ENCODE results near the gene XPOT. TPM values are rescaled to one million over a fixed set of nuclear protein-coding genes. Genes with fewer than 3 reads are reported as not detected.
A peak's percentile ranks its signal among the peaks of the same experiment; 100 is the strongest.

Gene XPOT
- total RNA-seq, 6 experiments from 2014 or later: 78.1 to 97.9 (median 84.7) TPM

DNA sequence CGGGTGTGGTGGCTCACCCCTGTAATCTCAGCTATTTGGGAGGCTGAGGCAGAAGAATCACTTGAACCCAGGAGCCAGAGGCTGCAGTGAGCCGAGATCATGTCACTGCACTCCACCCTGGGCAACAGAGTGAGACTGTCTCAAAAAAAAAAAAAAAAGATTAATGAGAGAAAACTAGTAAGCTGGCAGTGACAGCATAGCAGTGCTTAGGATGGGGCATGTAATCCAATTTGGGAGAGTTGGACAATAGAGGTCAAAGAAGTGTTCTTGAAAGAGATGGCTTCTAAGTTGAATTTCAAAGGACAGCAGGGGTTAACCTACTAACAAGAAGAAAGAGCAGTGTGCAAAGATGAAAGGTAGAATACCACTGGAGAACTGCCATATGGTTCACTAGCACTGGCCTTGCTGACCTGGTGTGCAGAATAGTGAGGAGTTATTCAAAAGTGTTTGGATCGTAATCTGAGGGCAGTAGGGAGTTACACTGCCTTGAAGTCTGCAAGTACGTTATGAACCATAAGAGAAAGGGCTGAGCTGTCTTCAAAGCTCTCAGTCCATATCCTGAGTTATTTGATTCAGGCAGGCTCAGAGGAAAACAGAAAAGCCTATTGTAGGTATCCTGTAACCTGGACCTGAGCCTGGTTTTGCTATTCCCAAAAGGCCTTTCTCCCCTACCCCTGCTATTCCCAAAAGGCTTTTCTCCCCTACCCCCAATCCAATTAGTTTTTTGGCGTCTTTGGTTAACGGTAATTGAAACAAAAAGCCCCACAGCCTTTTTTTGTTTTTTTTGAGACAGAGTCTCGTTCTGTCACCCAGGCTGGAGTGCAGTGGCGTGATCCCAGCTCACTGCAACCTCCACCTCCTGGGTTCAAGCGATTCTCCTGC lies 3.4 kb downstream of the XPOT start:
- no peaks in the 10 kb centered on the region for H3K9me3 Mint-ChIP-seq
- peaks cover 15% of the 10 kb centered on the region for H3K36me3 Mint-ChIP-seq (ENCODE audit: low read depth)
- peaks cover 48% of the 10 kb centered on the region for H3K4me1 Mint-ChIP-seq (ENCODE audit: low read depth)
- H3K27ac Mint-ChIP-seq: no peak overlapping the region
- 0 out of 2 replicates have a peak overlapping the region, but pooled peaks have one; percentile 9 for H3K4me3 Mint-ChIP-seq
- no peaks in the 10 kb centered on the region; the same call in 1 of the 2 replicates for H3K27me3 Mint-ChIP-seq (ENCODE audit: insufficient read depth)
- no peak for DNase-seq
- TF ChIP-seq, protein P1, sequence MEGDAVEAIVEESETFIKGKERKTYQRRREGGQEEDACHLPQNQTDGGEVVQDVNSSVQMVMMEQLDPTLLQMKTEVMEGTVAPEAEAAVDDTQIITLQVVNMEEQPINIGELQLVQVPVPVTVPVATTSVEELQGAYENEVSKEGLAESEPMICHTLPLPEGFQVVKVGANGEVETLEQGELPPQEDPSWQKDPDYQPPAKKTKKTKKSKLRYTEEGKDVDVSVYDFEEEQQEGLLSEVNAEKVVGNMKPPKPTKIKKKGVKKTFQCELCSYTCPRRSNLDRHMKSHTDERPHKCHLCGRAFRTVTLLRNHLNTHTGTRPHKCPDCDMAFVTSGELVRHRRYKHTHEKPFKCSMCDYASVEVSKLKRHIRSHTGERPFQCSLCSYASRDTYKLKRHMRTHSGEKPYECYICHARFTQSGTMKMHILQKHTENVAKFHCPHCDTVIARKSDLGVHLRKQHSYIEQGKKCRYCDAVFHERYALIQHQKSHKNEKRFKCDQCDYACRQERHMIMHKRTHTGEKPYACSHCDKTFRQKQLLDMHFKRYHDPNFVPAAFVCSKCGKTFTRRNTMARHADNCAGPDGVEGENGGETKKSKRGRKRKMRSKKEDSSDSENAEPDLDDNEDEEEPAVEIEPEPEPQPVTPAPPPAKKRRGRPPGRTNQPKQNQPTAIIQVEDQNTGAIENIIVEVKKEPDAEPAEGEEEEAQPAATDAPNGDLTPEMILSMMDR (IDR thresholded peaks at IDR 0.05): no peak

DNA sequence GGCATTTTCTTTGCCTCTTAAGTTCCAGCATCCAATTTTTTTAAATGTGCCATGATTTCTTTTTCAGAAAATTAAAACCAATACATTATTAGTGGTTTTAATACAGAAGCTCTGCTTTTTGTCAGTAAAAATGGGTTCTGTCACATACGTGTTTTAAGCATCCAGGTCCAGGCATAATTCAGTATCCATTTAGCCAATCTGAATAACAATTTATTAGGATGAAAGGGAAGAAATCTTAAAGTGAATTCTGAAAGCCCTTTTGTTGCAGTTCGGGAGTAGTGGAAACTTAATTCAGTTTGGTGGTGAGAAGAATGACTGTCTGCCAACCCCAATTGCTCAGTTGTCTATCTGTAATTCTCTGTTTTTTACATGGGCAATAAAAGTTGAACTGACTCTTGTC lies 7.2 kb downstream of the XPOT start:
- Mint-ChIP-seq H3K27me3 (ENCODE audit: insufficient read depth) (no peaks in the 10 kb centered on the region), H3K4me3 (no peak overlapping the region), H3K27ac (no peak overlapping the region), H3K4me1 (ENCODE audit: low read depth) (peaks cover 37% of the 10 kb centered on the region), H3K36me3 (ENCODE audit: low read depth) (peaks cover 19% of the 10 kb centered on the region), H3K9me3 (no peaks in the 10 kb centered on the region)
- DNase-seq: no peak
- TF ChIP-seq, protein P1 (IDR thresholded peaks at IDR 0.05): no peak

DNA sequence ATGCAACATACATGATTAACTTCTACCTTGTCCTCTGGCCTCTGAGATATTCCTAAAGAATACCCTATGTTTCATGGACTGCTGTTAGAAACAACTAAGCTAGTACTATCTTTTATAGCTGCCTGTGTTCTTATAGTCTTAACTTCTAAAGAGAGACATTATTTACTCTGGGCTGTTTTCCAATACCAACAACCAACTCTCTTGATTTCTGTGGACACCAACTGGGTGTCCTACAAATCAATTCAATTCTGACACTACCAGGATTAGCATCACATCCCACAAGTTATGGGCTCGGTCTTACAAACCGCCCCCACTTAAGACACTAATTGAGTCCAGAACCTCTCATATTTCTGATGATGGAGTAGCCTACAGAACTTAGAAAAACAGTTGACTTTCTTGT lies 8.3 kb downstream of the XPOT start:
- H3K9me3 Mint-ChIP-seq: no peaks in the 10 kb centered on the region
- H3K36me3 Mint-ChIP-seq (ENCODE audit: low read depth): peaks cover 23% of the 10 kb centered on the region
- H3K27ac Mint-ChIP-seq: peak overlapping the region; percentile 19; the same call in 1 of the 2 replicates
- TF ChIP-seq, protein P1 (IDR thresholded peaks at IDR 0.05): no peak
- H3K4me1 Mint-ChIP-seq (ENCODE audit: low read depth): peaks cover 27% of the 10 kb centered on the region
- DNase-seq: no peak
- H3K27me3 Mint-ChIP-seq (ENCODE audit: insufficient read depth): no peaks in the 10 kb centered on the region
- no peak overlapping the region for H3K4me3 Mint-ChIP-seq

DNA sequence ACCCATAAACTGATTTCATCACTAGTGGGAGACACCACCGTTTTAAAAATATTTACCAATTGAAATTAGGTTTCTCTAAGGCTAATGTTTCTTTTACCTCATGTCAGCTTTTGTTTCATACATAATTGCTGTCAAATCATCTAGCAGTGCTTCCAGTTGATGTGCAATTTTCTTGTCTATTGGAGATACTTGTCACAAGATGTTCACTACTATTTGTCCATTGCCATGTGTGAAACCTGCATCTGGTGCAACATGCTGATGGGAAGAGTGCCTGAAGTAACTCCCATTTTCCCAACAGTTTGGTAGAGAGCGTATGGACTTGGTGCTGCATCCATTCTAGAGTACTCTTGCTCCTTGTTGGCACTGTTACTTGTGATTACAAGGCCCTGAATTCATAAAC lies 9.7 kb downstream of the XPOT start:
- peaks cover 23% of the 10 kb centered on the region for H3K36me3 Mint-ChIP-seq (ENCODE audit: low read depth)
- TF ChIP-seq, protein P1 (IDR thresholded peaks at IDR 0.05): no peak

DNA sequence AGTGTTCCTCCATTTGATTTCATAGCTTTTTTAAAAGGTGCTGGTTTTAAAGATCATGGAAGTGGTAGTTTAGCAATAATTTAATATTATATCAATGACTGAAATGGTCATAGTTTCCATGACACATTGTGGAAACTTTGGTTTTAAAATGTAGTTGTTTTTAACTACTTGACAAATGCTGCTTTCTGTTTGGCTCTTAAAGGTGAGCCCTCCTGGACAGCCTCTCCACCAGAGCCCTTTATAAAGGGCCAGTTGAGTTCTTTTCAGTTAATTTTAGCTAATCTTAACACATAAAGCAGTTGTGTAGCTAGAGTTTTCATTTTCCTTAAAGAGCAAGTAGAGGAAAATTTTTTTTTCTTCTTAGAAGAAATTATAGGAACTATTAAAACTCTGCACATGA lies 14.0 kb downstream of the XPOT start:
- TF ChIP-seq, protein P1 (IDR thresholded peaks at IDR 0.05): no peak
- Mint-ChIP-seq H3K27ac (no peak overlapping the region), H3K9me3 (no peaks in the 10 kb centered on the region), H3K27me3 (ENCODE audit: insufficient read depth) (no peaks in the 10 kb centered on the region), H3K36me3 (ENCODE audit: low read depth) (peaks cover 17% of the 10 kb centered on the region), H3K4me1 (ENCODE audit: low read depth) (no peaks in the 10 kb centered on the region), H3K4me3 (no peak overlapping the region)
- DNase-seq: no peak

More for the DNA sequence above, 9.7 kb downstream of the XPOT start:
- peaks cover 16% of the 10 kb centered on the region for H3K4me1 Mint-ChIP-seq (ENCODE audit: low read depth)
- no peaks in the 10 kb centered on the region for H3K9me3 Mint-ChIP-seq
- H3K4me3 Mint-ChIP-seq: no peak overlapping the region
- H3K27ac Mint-ChIP-seq: no peak overlapping the region
- no peak for DNase-seq
- H3K27me3 Mint-ChIP-seq (ENCODE audit: insufficient read depth): no peaks in the 10 kb centered on the region
